Lower leg skin (tissue), 4 donors: ENCODE measurements around the gene SLC12A2. TPM values are rescaled to one million over a fixed set of nuclear protein-coding genes. Genes with fewer than 3 reads are reported as not detected.

Experiments used
- DNase-seq, 2 donors: peaks; one replicate each; pipeline ENCODE4 v3.0.0-alpha.2; 2019; ENCODE audit warnings: low spot score in 2 of 2
- H3K4me3 ChIP-seq: fragments of 200-600 bp; sonication (generic); 2 replicates; pipeline ENCODE4 v1.5.1; 2017; ENCODE audit warnings: mild to moderate bottlenecking, low read depth; ENCODE audit not compliant: poor library complexity, severe bottlenecking
- CTCF ChIP-seq, 3 donors: fragments of 450-650 bp; IDR thresholded peaks; one replicate each; pipeline ENCODE4 v1.5.1; 2016; ENCODE audit warnings: antibody characterized with exemption in 3 of 3, mild to moderate bottlenecking in 3 of 3, moderate library complexity in 2 of 3
- POLR2A ChIP-seq, 2 donors: fragments of 450-650 bp; IDR thresholded peaks; one replicate each; pipeline ENCODE4 v1.6.1; 2016 to 2017; ENCODE audit warnings: antibody characterized with exemption in 2 of 2, mild to moderate bottlenecking in 1 of 2, moderate library complexity in 1 of 2
- WGBS, 2 donors: methylation state at CpG; one replicate each; pipeline ENCODE4 v1.1.5; 2018; 5-methylcytosine and 5-hydroxymethylcytosine counted together
- intact Hi-C: fragments of 100-400 bp; cut with DNase I; formaldehyde crosslinking; loops from one replicate; pipeline ENCODE4 v1.15.0; 2023; ENCODE audit warnings: low total_unique reads
- total RNA-seq, 4 donors: library from RNA; depleted of rRNA; stranded (reverse); fragments of >200 nt; gene quantifications; one replicate each; pipeline ENCODE4 v1.1.0, GENCODE V29; 2016

Gene SLC12A2
- total RNA-seq, 4 donors from 2014 or later = 61.2 to 267 (median 172) TPM

GRCh38 chr5:128216860-128217531 lies 133.4 kb downstream of the SLC12A2 start:
- no peak for DNase-seq
- intact Hi-C loops = loop anchor here (10.0 kb wide), 1 partner anchor 278 kb away; no protein-coding TSS in a partner anchor
- TF ChIP-seq POLR2A (IDR thresholded peaks at IDR 0.05) = no peak
- WGBS, 2 donors = 47 to 53% methylated on average over 15 of the region's 15 CpGs
- H3K4me3 ChIP-seq = no peak overlapping the region

- 93 to 94% methylated on average over 2 of the region's 2 CpGs for WGBS, 2 donors
Observed at GRCh38 chr5:128220841-128221240, 137.3 kb downstream of the SLC12A2 start.

GRCh38 chr5:128224336-128224735 lies 140.8 kb downstream of the SLC12A2 start:
- no peak for DNase-seq
- TF ChIP-seq POLR2A (IDR thresholded peaks at IDR 0.05) (no peak), CTCF (IDR thresholded peaks at IDR 0.05) (no peak)
- WGBS, 2 donors = 59 to 68% methylated on average over 1 of the region's 1 CpG
- no peak overlapping the region for H3K4me3 ChIP-seq
- intact Hi-C loops = no loop called here

More at GRCh38 chr5:128220841-128221240, 137.3 kb downstream of the SLC12A2 start:
- no peak for TF ChIP-seq CTCF (IDR thresholded peaks at IDR 0.05)
- no peak for TF ChIP-seq POLR2A (IDR thresholded peaks at IDR 0.05)
- no peak overlapping the region for H3K4me3 ChIP-seq
- DNase-seq = no peak
- intact Hi-C loops = no loop called here

- DNase-seq = no peak
- TF ChIP-seq POLR2A (IDR thresholded peaks at IDR 0.05) (no peak), CTCF (IDR thresholded peaks at IDR 0.05) (no peak)
- H3K4me3 ChIP-seq = no peak overlapping the region
- intact Hi-C loops = no loop called here
- WGBS, 2 donors = 85 to 95% methylated on average over 2 of the region's 2 CpGs
Observed at GRCh38 chr5:128225245-128226030, 141.9 kb downstream of the SLC12A2 start.

GRCh38 chr5:128228008-128228407 lies 144.4 kb downstream of the SLC12A2 start:
- intact Hi-C loops = no loop called here
- peak in 1 of 2 donors; percentile 39 for DNase-seq
- TF ChIP-seq POLR2A (IDR thresholded peaks at IDR 0.05) (no peak), CTCF (IDR thresholded peaks at IDR 0.05) (no peak)
- no peak overlapping the region for H3K4me3 ChIP-seq
- 36 to 46% methylated on average over 3 of the region's 3 CpGs for WGBS, 2 donors

- 37 to 48% methylated on average over 3 of the region's 3 CpGs for WGBS, 2 donors
- TF ChIP-seq POLR2A (IDR thresholded peaks at IDR 0.05) (no peak), CTCF (IDR thresholded peaks at IDR 0.05) (no peak)
- intact Hi-C loops = no loop called here
- DNase-seq = no peak
- H3K4me3 ChIP-seq = no peak overlapping the region
Observed at GRCh38 chr5:128228521-128228920, 145.0 kb downstream of the SLC12A2 start.
